Mesenchymal stem cell (in vitro differentiated cells and primary cell): ENCODE measurements around the gene ANKRD12.
"Not testable (repeated sequence)": the region's sequence is repeated elsewhere in the genome, so short reads cannot be mapped to it uniquely, and the experiment has no call there.

ENCODE experiments used
- DNase-seq: peaks from one replicate; pipeline ENCODE4 v3.0.0-alpha.2; 2013
- H2AFZ ChIP-seq: one replicate; pipeline ENCODE4 v1.6.1; 2013; ENCODE audit warnings: low read depth, mild to moderate bottlenecking, control low read depth, inconsistent platforms, low read length, moderate library complexity
- H2AK5ac ChIP-seq: 2 replicates; pipeline ENCODE4 v1.6.1; 2013; ENCODE audit warnings: low read length, moderate library complexity, mild to moderate bottlenecking, inconsistent platforms; ENCODE audit not compliant: severe bottlenecking
- H2BK120ac ChIP-seq: one replicate; pipeline ENCODE4 v1.6.1; 2013; ENCODE audit warnings: low read depth, mild to moderate bottlenecking, inconsistent platforms, low read length, moderate library complexity
- H2BK12ac ChIP-seq, 2 experiments: one replicate each; pipeline ENCODE4 v1.6.1; 2013; ENCODE audit warnings: inconsistent platforms in 2 of 2, low read length in 2 of 2, mild to moderate bottlenecking in 2 of 2, moderate library complexity in 2 of 2, control low read depth in 1 of 2
- H2BK15ac ChIP-seq: one replicate; pipeline ENCODE4 v1.6.1; 2013; ENCODE audit warnings: mild to moderate bottlenecking, low read depth, inconsistent platforms; ENCODE audit not compliant: poor library complexity, severe bottlenecking
- H2BK5ac ChIP-seq: 2 replicates; pipeline ENCODE4 v1.6.1; 2013; ENCODE audit warnings: low read depth, mild to moderate bottlenecking, low read length, control low read depth, inconsistent platforms; ENCODE audit not compliant: poor library complexity, severe bottlenecking
- H3K14ac ChIP-seq, 2 experiments: one replicate each; pipeline ENCODE4 v1.6.1; 2013; ENCODE audit warnings: inconsistent platforms in 2 of 2, low read length in 2 of 2, control low read depth in 1 of 2, mild to moderate bottlenecking in 1 of 2, moderate library complexity in 1 of 2
- H3K18ac ChIP-seq, 2 experiments: one replicate each; pipeline ENCODE4 v1.6.1; 2013; ENCODE audit warnings: inconsistent platforms in 2 of 2, low read length in 2 of 2, control low read depth in 1 of 2, low read depth in 1 of 2, mild to moderate bottlenecking in 1 of 2
- H3K23ac ChIP-seq, 2 experiments: one replicate each; pipeline ENCODE4 v1.6.1; 2013; ENCODE audit warnings: inconsistent platforms in 2 of 2, low read length in 2 of 2, mild to moderate bottlenecking in 2 of 2, moderate library complexity in 2 of 2, control low read depth in 1 of 2
- H3K27ac ChIP-seq: 2 replicates; pipeline ENCODE4 v1.5.1; 2013; ENCODE audit warnings: mild to moderate bottlenecking, moderate library complexity, low read length, control low read depth, inconsistent platforms; ENCODE audit not compliant: poor library complexity, severe bottlenecking
- H3K27me3 ChIP-seq, 2 experiments: 2 replicates each; pipeline versions ENCODE4 v1.6.1 to v1.7.0; 2013; ENCODE audit warnings: low read length in 2 of 2, mild to moderate bottlenecking in 2 of 2, moderate library complexity in 2 of 2, control low read depth in 1 of 2, inconsistent platforms in 1 of 2; ENCODE audit not compliant: control insufficient read depth in 1 of 2, insufficient read depth in 1 of 2
- H3K36me3 ChIP-seq, 2 experiments: 2 replicates each; pipeline versions ENCODE4 v1.6.1 to v1.7.0; 2013; ENCODE audit warnings: low read length in 2 of 2, control low read depth in 1 of 2, inconsistent platforms in 1 of 2, low read depth in 1 of 2, mild to moderate bottlenecking in 1 of 2; ENCODE audit not compliant: insufficient read depth in 2 of 2, control insufficient read depth in 1 of 2
- H3K4ac ChIP-seq, 2 experiments: one replicate each; pipeline ENCODE4 v1.6.1; 2013; ENCODE audit warnings: inconsistent platforms in 2 of 2, low read length in 2 of 2, mild to moderate bottlenecking in 2 of 2, moderate library complexity in 2 of 2, control low read depth in 1 of 2, low read depth in 1 of 2
- H3K4me1 ChIP-seq: 2 replicates; pipeline ENCODE4 v1.6.1; 2013; ENCODE audit warnings: low read depth, low read length, control low read depth; ENCODE audit not compliant: control insufficient read depth, insufficient read depth
- H3K4me2 ChIP-seq: 2 replicates; pipeline ENCODE4 v1.6.1; 2013; ENCODE audit warnings: low read length, mild to moderate bottlenecking, inconsistent platforms; ENCODE audit not compliant: poor library complexity, severe bottlenecking
- H3K4me3 ChIP-seq, 2 experiments: 2 replicates each; pipeline versions ENCODE4 v1.5.1 to v1.7.0; 2013; ENCODE audit warnings: low read length in 2 of 2, mild to moderate bottlenecking in 2 of 2, control low read depth in 1 of 2, low read depth in 1 of 2; ENCODE audit not compliant: insufficient read depth in 1 of 2
- H3K79me1 ChIP-seq: replicated peaks from 2 replicates; pipeline ENCODE4 v1.6.1; 2013; ENCODE audit warnings: mild to moderate bottlenecking, control low read depth, low read length, inconsistent platforms; ENCODE audit not compliant: poor library complexity, severe bottlenecking
- H3K9ac ChIP-seq: 2 replicates; pipeline ENCODE4 v1.7.0; 2013; ENCODE audit warnings: mild to moderate bottlenecking, low read length, moderate library complexity
- H3K9me3 ChIP-seq: 2 replicates; pipeline ENCODE4 v1.7.0; 2013; ENCODE audit warnings: mild to moderate bottlenecking, low read length; ENCODE audit not compliant: control insufficient read depth
- H4K8ac ChIP-seq: one replicate; pipeline ENCODE4 v1.6.1; 2013; ENCODE audit warnings: inconsistent platforms, mild to moderate bottlenecking, low read length, moderate library complexity
- H4K91ac ChIP-seq: one replicate; pipeline ENCODE4 v1.6.1; 2013; ENCODE audit warnings: mild to moderate bottlenecking, low read length, inconsistent platforms
- WGBS: methylation state at CpG from one replicate; pipeline ENCODE4 v1.1.7; 2013; ENCODE audit warnings: mixed read lengths; 5-methylcytosine and 5-hydroxymethylcytosine counted together

Gene ANKRD12

DNA sequence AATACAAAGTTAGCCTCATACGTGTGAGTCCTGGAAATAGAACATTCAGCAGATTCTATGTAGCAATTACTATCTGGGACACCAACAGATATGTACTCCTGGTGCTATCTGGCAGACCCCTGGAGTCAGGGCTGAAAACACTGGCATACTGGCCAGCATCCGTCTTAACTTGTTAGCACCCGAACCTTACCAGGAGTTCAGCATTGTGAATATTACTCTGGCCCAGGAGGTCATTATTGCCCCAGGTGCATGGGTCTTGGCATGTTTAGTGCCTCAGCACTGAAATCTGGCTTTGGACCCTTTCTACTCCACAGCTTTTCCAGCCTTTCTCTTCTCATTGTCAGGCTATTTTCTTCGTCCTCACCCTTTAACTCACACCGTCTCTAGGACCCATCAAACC, 46.0 kb upstream of the ANKRD12 start:
- no peak overlapping the region for H3K4me3 ChIP-seq
- H2AFZ ChIP-seq = no peak overlapping the region
- no peak overlapping the region for H3K14ac ChIP-seq
- no peaks in the 10 kb centered on the region for H3K36me3 ChIP-seq
- no peak overlapping the region for H2AK5ac ChIP-seq
- no peak overlapping the region for H3K23ac ChIP-seq
- H2BK120ac ChIP-seq = no peak overlapping the region
- H3K27ac ChIP-seq = no peak overlapping the region
- peak overlapping the region in 1 of 2 experiments; percentile 64 for H3K4ac ChIP-seq
- 91% methylated on average over 5 of the region's 5 CpGs for WGBS
- H4K91ac ChIP-seq = peak overlapping the region; percentile 43
- no peaks in the 10 kb centered on the region for H3K79me1 ChIP-seq
- DNase-seq = no peak
- peak overlapping the region; percentile 16 for H2BK15ac ChIP-seq
- H3K27me3 ChIP-seq = no peaks in the 10 kb centered on the region
- no peak overlapping the region for H4K8ac ChIP-seq
- no peak overlapping the region for H3K9ac ChIP-seq
- peaks cover 2% of the 10 kb centered on the region for H3K4me1 ChIP-seq
- peak overlapping the region in 1 of 2 experiments; percentile 71 for H2BK12ac ChIP-seq
- H2BK5ac ChIP-seq = no peak overlapping the region
- H3K9me3 ChIP-seq = no peaks in the 10 kb centered on the region
- H3K4me2 ChIP-seq = no peak overlapping the region
- peak overlapping the region in 1 of 2 experiments; percentile 43 for H3K18ac ChIP-seq

DNA sequence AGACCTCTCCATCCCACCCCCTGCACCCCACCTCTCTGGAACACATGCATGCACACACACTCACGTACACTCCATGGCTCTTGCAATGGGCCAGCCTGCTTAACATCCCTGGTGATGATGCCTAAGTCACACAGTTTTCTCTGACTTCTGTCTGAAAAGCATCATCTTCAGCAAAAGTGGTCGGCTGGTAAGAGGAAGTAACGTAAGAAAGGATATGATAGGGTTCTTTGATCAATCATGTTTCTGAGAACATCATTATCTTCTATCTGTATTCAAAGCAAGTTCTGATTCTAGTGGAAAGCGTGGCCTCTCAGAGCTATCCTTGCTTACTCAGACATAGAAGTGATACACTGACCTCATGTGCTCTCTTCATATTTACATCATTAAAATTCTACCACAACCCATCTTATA, 45.5 kb upstream of the ANKRD12 start:
- H3K27me3 ChIP-seq = no peaks in the 10 kb centered on the region
- no peak overlapping the region for H3K23ac ChIP-seq
- 93% methylated on average over 3 of the region's 4 CpGs for WGBS
- no peaks in the 10 kb centered on the region for H3K79me1 ChIP-seq
- peak overlapping the region; percentile 16 for H2BK15ac ChIP-seq
- H2BK5ac ChIP-seq = no peak overlapping the region
- H2AFZ ChIP-seq = no peak overlapping the region
- peak overlapping the region; percentile 0 to 71 for H2BK12ac ChIP-seq
- H3K14ac ChIP-seq = no peak overlapping the region
- no peak overlapping the region for H3K4ac ChIP-seq
- H2BK120ac ChIP-seq = no peak overlapping the region
- no peak for DNase-seq
- peaks cover 2% of the 10 kb centered on the region for H3K4me1 ChIP-seq
- H3K4me3 ChIP-seq = no peak overlapping the region
- H4K8ac ChIP-seq = no peak overlapping the region
- H4K91ac ChIP-seq = peak overlapping the region; percentile 43
- no peak overlapping the region for H3K27ac ChIP-seq
- H3K9me3 ChIP-seq = no peaks in the 10 kb centered on the region
- no peaks in the 10 kb centered on the region for H3K36me3 ChIP-seq
- peak overlapping the region in 1 of 2 experiments; percentile 43 for H3K18ac ChIP-seq
- no peak overlapping the region for H3K9ac ChIP-seq
- H2AK5ac ChIP-seq = no peak overlapping the region
- no peak overlapping the region for H3K4me2 ChIP-seq

DNA sequence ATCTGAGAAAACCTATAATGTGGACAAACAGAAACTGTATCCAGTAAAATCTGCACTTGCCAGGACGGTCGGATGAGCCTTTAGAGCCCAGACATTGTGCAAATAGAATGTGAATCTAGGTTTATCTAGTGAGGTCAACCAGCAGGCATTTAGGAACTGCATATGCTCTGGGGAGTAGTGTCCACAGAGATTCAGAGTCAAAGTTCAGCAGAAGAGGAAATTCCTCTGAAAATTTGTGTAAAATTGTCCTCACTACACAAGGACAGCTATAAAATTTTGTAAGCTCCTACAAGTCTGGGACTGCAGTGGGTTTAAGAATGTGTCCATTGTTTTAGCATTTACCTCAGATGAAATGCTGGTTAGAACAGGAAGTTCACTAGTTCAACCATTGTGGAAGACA, 43.9 kb upstream of the ANKRD12 start:
- no peak overlapping the region for H3K14ac ChIP-seq
- no peaks in the 10 kb centered on the region for H3K9me3 ChIP-seq
- no peak overlapping the region for H3K27ac ChIP-seq
- H4K8ac ChIP-seq = no peak overlapping the region
- H3K4ac ChIP-seq = no peak overlapping the region
- H3K4me3 ChIP-seq = no peak overlapping the region
- no peaks in the 10 kb centered on the region for H3K36me3 ChIP-seq
- H2AFZ ChIP-seq = no peak overlapping the region
- no peak overlapping the region for H3K4me2 ChIP-seq
- H2BK120ac ChIP-seq = no peak overlapping the region
- H3K18ac ChIP-seq = peak overlapping the region in 1 of 2 experiments; percentile 71
- H2BK5ac ChIP-seq = no peak overlapping the region
- H3K23ac ChIP-seq = no peak overlapping the region
- no peaks in the 10 kb centered on the region for H3K27me3 ChIP-seq
- H4K91ac ChIP-seq = no peak overlapping the region
- H3K79me1 ChIP-seq = no peaks in the 10 kb centered on the region
- 45% methylated on average over 2 of the region's 2 CpGs for WGBS
- peak; percentile 66 for DNase-seq
- H2BK12ac ChIP-seq = no peak overlapping the region
- H2BK15ac ChIP-seq = no peak overlapping the region
- H2AK5ac ChIP-seq = no peak overlapping the region
- H3K9ac ChIP-seq = no peak overlapping the region
- peaks cover 2% of the 10 kb centered on the region for H3K4me1 ChIP-seq

DNA sequence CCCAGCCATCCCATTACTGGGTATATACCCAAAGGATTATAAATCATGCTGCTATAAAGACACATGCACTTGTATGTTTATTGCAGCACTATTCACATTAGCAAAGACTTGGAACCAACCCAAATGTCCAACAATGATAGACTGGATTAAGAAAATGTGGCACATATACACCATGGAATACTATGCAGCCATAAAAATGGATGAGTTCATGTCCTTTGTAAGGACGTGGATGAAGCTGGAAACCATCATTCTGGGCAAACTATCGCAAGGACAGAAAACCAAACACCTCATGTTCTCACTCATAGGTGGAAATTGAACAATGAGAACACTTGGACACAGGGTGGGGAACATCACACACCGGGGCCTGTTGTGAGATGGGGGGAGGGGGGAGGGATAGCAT, 43.5 kb upstream of the ANKRD12 start:
- H3K27me3 ChIP-seq, H3K23ac ChIP-seq, H2BK120ac ChIP-seq, H2BK15ac ChIP-seq, H3K4me3 ChIP-seq, H3K4ac ChIP-seq, H3K14ac ChIP-seq, H2AK5ac ChIP-seq, H3K4me1 ChIP-seq, H2BK12ac ChIP-seq, H2BK5ac ChIP-seq, H3K18ac ChIP-seq, H3K36me3 ChIP-seq, H2AFZ ChIP-seq, H3K9me3 ChIP-seq, H3K27ac ChIP-seq, H3K9ac ChIP-seq, H3K4me2 ChIP-seq, DNase-seq, H3K79me1 ChIP-seq, H4K8ac ChIP-seq, H4K91ac ChIP-seq: not testable (repeated sequence)
- WGBS = no CpG with 5 or more reads among the region's 3 CpGs
